ENCODE results near the gene MYL6. TPM values are rescaled to one million over a fixed set of nuclear protein-coding genes. Genes with fewer than 3 reads are reported as not detected.

MYL6 gene
- total RNA-seq, 3 donors from 2014 or later: 1,725 to 2,481 (median 1,981) TPM

DNA sequence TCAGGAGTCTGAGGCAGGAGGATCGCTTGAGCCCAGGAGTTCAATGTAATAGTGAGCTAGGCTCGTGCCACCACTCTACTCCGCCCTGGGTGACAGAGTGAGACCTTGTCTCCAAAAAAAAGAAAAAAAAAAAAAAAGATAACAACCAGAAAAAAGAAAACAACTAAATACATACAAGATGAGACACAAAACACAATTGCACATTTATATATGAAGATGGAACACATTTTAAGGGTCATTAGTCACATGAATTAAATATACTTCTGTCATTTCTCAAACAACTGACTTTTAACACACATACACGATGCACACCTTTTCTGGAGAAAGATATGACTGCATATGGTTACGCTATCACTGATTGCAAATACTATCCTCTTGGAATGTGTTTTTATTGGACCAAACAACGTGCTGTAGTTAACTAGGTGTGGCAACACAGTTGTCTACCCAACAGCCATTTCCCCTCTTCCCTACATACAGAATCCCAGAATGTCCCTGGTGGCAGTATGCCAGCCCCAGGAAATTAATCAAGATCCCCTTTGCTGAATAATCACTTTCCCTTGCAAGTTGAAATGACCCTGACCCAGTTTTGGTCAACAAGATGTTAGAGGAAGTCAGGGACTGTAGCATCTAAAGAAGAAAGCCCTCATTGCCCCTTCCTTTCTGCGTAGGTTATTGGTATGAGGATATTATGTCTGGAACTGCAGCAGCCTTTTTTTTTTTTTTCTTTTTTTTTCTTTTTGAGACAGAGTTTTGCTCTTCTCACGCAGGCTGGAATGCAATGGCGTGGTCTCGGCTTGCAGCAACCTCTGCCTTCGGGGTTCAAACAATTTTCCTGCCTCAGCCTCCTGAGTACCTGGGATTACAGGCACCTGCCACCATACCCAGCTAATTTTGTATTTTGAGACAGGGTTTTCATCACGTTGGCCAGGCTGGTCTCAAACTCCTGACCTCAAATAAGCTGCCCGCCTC, 11.4 kb upstream of the MYL6 start:
- peaks cover 4 to 6% of the 10 kb centered on the region in 2 donors for H3K4me1 ChIP-seq
- H3K36me3 ChIP-seq: peaks cover 9% of the 10 kb centered on the region
- no peak for TF ChIP-seq POLR2A (IDR thresholded peaks at IDR 0.05)
- TF ChIP-seq POLR2AphosphoS5 (IDR thresholded peaks at IDR 0.05): peak in 1 of 3 donors; percentile 37
- no peak for DNase-seq (ENCODE audit: low spot score in 2 of 2)
- H3K27me3 ChIP-seq: no peaks in the 10 kb centered on the region
- no peak overlapping the region for H3K4me3 ChIP-seq
- no peaks in the 10 kb centered on the region for H3K9me3 ChIP-seq
- H3K27ac ChIP-seq: peak overlapping the region; percentile 25 to 57
- intact Hi-C loops (cut with DNase I; ENCODE audit: low total_unique reads): no loop called here

DNA sequence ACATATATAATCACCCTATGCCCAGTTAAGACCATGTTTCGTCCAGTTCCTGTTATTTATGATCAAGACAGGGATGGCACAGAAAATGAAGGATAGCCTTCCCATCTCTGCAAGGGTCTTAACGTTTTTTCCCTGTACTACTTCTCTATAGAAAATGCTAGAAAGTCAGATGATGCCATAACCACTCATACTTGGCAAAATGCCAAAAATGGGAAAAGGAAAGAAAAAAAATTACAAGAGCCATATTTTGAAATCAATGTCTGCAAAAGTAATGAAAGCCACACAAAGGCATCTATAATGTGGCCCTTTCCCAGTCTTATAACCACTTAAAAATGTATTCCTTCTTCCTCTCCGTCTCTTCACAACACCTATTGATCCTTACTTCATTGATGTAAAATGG, 7.6 kb upstream of the MYL6 start:
- intact Hi-C loops (cut with DNase I; ENCODE audit: low total_unique reads): no loop called here
- H3K27me3 ChIP-seq: no peaks in the 10 kb centered on the region
- peaks cover 4 to 16% of the 10 kb centered on the region in 2 donors for H3K4me1 ChIP-seq
- H3K4me3 ChIP-seq: no peak overlapping the region
- H3K27ac ChIP-seq: peak overlapping the region in 1 of 2 donors; percentile 13
- H3K9me3 ChIP-seq: no peaks in the 10 kb centered on the region
- TF ChIP-seq POLR2A (IDR thresholded peaks at IDR 0.05) (no peak), POLR2AphosphoS5 (IDR thresholded peaks at IDR 0.05) (no peak)
- TF ChIP-seq, protein P1, sequence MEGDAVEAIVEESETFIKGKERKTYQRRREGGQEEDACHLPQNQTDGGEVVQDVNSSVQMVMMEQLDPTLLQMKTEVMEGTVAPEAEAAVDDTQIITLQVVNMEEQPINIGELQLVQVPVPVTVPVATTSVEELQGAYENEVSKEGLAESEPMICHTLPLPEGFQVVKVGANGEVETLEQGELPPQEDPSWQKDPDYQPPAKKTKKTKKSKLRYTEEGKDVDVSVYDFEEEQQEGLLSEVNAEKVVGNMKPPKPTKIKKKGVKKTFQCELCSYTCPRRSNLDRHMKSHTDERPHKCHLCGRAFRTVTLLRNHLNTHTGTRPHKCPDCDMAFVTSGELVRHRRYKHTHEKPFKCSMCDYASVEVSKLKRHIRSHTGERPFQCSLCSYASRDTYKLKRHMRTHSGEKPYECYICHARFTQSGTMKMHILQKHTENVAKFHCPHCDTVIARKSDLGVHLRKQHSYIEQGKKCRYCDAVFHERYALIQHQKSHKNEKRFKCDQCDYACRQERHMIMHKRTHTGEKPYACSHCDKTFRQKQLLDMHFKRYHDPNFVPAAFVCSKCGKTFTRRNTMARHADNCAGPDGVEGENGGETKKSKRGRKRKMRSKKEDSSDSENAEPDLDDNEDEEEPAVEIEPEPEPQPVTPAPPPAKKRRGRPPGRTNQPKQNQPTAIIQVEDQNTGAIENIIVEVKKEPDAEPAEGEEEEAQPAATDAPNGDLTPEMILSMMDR (IDR thresholded peaks at IDR 0.05): no peak
- H3K36me3 ChIP-seq: no peaks in the 10 kb centered on the region
- DNase-seq (ENCODE audit: low spot score in 2 of 2): no peak

- TF ChIP-seq, protein P1 (IDR thresholded peaks at IDR 0.05): peak; percentile 55 to 85 (median 80)
- TF ChIP-seq POLR2A (IDR thresholded peaks at IDR 0.05): no peak
- Histone ChIP-seq H3K4me3 (peak overlapping the region; percentile 60 to 75 (median 69)), H3K27ac (peak overlapping the region; percentile 95 to 97), H3K4me1 (peaks cover 4 to 16% of the 10 kb centered on the region in 2 donors), H3K9me3 (no peaks in the 10 kb centered on the region), H3K36me3 (no peaks in the 10 kb centered on the region), H3K27me3 (no peaks in the 10 kb centered on the region)
- intact Hi-C loops (cut with DNase I; ENCODE audit: low total_unique reads): no loop called here
- peak in 1 of 2 donors; percentile 68 for DNase-seq (ENCODE audit: low spot score in 2 of 2)
These were observed 6.5 kb upstream of the MYL6 start for GRCh38 chr12:56151672-56152131.

DNA sequence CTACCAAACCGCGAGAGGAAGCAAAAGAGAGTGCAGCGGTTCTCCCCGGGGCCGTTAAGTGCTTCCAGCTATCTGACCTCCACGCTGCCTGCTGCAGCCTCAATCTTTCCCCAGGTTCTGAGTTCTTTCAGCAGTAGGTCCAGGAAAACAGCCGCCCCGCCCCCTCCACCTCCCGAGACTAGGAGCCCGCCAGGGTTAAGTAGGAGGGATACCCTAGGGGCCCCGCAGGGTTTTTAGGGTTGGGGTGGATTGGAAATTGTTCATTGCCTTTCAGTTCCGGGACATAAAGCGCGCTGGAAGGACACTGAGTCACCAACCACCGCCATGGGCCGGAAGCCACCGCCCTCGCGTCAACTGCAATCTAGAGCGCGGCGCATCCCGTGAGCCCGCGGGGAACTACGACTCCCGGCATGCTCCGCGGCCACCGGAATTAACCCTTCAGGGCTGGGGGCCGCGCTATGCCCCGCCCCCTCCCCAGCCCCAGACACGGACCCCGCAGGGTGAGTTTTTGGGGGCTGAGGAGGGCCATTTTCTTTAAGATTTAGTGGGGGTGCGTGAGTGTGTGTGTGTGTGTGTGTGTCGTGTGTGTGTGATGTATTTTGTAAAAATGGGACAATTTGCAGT, 5.9 kb upstream of the MYL6 start, which contains the start of gene MYL6B:
Gene MYL6B (plus strand): TSS at position 456 of the 624 bp plus-strand sequence. CDS start 1,332 bp downstream, outside the sequence.
- intact Hi-C loops (cut with DNase I; ENCODE audit: low total_unique reads): no loop called here
- no peaks in the 10 kb centered on the region for H3K27me3 ChIP-seq
- peak within 1 kb of the TSS; percentile 60 to 75 (median 69) for H3K4me3 ChIP-seq
- no peaks in the 10 kb centered on the region for H3K36me3 ChIP-seq
- peak; percentile 90 to 95 for DNase-seq (ENCODE audit: low spot score in 2 of 2)
- TF ChIP-seq POLR2AphosphoS5 (IDR thresholded peaks at IDR 0.05) (peak; percentile 87 to 93 (median 88)), POLR2A (IDR thresholded peaks at IDR 0.05) (peak; percentile 7)
- TF ChIP-seq, protein P1 (IDR thresholded peaks at IDR 0.05): no peak
- no peaks in the 10 kb centered on the region for H3K9me3 ChIP-seq
- H3K4me1 ChIP-seq: peaks cover 4 to 16% of the 10 kb centered on the region in 2 donors
- H3K27ac ChIP-seq: peak within 1 kb of the TSS; percentile 95 to 97

DNA sequence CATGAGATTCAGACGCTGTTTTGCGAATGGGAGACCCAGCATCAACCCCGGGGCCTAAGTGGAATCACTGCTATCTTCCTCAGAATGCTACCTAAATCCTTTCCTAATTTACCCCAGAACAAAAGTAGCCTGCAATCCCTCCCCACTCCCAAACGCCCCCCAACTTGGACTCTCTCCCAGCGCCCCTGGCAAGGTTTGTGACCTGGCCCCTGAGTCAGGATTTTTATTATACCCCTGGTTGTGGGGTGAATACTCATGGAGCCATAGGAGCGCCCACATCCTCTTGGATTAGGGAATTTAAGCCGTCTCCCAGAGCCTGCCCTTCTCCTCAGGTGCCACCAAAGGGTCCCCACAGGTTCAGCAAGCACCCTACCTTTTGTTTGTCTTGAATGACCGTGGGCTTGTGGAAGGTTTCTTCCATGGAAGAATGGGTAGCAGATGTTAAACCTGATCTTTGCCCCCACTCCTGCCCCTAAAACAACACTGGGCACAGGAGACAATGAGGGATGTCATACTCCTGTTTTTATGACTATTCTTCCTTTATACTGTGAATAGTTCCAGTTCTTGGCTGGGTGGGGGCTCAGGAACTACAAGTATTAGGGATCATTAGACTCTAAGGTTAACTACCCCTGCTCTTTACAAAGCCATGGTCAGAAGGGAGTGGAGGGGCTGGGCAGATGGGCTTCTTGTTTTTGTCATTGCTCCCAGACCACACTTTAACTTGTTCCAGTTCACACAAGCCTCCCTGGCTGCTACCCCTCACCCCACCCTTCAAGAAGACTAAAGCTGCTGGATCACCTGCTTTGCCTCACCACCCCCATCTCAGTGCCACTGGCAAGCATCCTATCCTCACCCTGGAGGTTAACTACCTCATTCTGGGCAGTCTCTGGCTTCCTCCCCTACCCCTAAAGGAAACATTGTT, 5.1 kb upstream of the MYL6 start:
- no peaks in the 10 kb centered on the region for H3K9me3 ChIP-seq
- H3K27ac ChIP-seq: peak overlapping the region; percentile 95 to 97
- peak overlapping the region; percentile 60 to 75 (median 69) for H3K4me3 ChIP-seq
- peaks cover 4 to 16% of the 10 kb centered on the region in 2 donors for H3K4me1 ChIP-seq
- H3K36me3 ChIP-seq: no peaks in the 10 kb centered on the region
- no peak for DNase-seq (ENCODE audit: low spot score in 2 of 2)
- H3K27me3 ChIP-seq: no peaks in the 10 kb centered on the region
- TF ChIP-seq POLR2AphosphoS5 (IDR thresholded peaks at IDR 0.05) (no peak), POLR2A (IDR thresholded peaks at IDR 0.05) (peak; percentile 1)
- intact Hi-C loops (cut with DNase I; ENCODE audit: low total_unique reads): no loop called here

Measured in breast epithelium (tissue), 4 donors.